ENCODE data around the gene NEDD9.
A peak's percentile ranks its signal among the peaks of the same experiment; 100 is the strongest.

NEDD9 gene

DNA sequence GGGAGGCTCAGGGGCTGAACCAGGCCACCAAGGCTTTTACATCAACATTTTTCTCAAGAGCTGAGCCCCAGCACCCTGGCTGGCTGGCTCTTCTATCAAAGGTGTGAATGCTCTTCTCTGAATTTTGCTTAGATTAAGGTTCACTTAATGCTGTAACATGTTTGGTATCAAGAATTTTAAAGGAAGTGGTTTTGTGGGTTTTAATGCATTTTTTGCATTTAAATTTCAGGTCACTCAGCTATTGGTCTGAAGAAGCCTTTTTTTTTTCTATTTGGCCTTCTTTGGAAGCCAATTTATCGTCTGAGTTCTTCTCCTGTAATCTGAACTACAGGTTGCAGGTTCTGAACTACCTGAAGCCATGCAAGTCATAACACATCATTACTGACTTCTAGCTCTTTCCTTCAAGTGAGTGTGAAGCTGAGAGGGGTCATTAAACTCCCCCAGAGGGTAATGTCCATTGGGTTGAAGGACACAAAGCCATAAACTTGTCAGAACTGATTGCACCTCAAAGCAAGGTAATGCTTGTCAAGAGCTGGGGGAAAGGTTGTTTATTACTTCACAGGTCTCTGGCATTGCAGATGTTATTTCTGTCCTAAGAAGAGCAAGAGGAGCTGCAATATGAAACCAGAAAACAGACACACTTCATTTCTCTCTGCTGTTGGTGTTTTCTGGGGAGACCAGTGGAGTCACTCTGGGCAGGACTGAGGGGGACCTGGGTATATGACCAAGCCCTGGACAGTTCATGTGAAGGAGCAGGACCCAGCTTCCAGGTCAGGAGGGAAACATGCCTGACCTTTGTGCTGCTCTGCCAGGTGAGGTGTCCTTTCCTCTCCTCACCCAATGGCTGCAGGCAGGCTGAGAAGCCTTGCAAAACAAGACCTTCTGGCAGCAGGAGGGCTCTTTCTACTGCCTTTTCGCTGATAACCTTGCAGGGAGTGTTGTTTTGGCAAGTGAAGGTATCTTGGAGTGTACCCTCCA lies 26.1 kb upstream of the NEDD9 start:
- DNase-seq: peak; percentile 12

- no peak for DNase-seq
Observed at GRCh38 chr6:11255610-11256009, 23.1 kb upstream of the NEDD9 start.

DNA sequence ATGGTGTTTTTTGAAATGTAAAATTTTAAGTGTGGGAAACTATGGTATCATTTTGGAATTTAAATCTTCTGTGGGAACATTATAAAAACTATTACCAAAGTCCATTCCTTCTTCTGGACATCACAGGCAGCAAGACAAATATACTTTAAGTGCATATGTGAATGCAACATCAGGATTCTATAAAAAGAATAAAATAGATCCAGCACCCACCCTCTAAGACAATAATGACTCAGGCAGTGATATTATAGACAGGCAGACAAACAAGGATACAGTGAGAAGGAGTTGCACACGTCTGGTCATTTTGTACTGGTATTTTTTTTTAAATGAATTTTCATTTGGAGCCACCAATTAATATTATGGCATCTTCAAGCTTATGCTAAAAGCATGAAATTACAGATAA lies 21.1 kb upstream of the NEDD9 start:
- DNase-seq: no peak

DNA sequence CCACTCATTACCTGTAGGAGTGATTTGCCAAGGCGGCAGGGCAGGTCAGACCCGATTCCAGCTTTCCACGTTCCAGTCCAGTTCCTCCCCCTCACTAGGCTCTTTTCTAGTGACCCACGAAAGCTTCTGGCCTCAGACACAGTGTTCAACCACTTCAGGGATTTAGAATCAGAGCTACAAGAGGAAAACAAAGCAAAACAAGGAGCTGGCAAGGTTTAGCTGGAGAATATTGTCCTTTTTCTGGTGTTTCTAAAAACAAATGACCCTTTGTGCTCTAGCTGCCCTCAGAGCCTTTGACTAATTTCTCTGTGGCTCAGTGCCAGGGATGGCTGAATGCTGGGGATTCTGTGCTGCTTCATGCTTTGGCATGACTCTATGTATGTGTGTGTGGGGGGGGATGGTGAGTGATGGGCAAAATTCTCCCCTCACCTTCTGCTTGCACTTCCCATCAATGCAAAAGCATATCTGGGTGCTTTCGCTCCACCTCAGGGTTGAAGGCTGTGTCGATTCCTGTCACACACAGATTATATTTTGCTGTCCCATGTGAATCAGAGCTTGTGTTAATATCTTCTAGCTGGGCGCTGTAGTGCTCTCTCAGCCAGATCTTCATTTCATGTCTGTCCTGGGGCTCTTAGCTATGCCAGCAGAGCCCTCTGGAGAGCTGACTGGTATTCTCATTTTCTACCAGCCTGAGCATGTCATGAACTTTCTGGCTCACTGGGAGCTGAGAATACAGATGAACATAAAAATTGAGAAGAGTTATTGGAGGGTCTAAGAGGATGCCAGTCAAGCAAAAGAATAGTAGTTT lies 19.3 kb upstream of the NEDD9 start:
- no peak for DNase-seq

DNA sequence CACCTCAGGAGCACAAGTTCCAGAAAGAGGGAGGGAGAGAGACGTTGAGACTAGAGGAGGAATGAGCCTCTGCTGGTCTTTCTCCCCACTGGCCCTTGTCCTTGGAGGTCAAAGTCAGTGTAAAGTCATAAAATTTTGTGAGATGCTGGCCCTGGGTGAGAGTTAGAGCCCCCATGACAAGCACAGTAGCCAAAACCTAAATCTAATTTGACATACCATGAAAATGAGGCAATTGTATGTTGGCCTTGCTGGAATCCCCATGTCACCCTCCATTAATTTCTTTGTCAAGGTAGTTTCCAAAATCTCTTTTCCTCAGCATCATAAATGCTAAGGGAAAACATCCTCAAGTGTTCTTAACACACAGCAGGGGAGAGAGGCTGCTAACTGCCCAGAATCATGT lies 17.6 kb upstream of the NEDD9 start:
- DNase-seq: no peak

GRCh38 chr6:11248974-11249761 lies 16.7 kb upstream of the NEDD9 start:
- DNase-seq: no peak

DNA sequence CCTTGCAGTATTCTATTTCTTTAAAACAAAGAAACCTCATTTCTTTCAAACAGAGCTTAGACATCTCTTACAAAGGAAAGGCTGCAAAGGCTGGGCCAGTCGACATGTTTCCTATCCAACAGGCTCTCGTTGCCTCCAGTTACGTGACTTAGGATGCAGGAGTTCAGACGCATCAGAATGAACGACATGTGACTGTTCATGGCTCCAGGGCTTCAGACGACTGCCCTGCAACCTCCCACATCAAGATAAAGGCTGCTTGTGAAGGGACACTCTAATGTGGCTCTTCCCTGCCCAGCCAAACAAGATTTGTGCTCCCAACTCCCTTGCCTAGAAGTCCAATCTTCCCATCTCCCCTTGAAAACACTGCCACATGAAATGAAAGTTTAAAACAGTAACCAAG lies 14.3 kb upstream of the NEDD9 start:
- DNase-seq: no peak

DNA sequence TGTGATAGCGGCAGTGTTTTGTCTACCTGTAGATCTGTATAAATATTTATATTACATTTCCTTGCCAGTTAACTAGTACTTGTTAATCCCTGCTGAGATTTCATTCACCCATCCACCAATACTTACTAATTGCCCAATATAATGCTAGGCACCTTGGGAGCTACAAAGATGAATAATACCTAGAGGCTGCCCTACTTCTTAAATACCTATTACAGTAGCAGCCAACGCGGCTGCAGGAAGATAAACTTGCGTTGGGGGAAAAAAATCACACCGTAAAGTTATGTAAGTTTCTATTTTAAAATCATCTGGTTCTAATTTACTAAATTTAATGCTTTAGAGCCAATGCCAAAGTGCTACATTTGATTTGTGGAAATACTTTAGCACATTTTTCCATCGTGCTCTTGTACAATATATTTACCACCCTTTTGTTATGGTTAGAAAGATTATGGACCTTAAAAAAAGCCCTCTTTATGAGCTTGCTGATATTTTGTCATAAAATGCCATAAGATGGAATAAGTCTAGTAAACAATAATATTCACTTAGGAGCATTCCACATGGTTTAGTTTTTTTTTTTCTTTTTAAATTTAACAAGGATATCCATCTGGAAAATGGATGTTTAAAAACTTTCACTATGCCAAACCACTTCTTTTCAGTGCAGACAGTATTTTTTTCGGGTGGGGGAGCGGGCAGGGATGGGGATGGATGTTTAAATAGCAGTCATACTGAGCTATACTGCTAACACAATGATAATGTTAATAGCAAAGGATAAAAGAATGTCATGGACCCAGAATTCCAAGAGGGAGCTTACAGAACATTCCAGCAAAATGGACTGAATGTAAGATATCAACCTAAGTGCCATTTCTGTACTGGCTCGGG lies 13.2 kb upstream of the NEDD9 start:
- DNase-seq: no peak

GRCh38 chr6:11244387-11245126 lies 12.1 kb upstream of the NEDD9 start:
- DNase-seq: no peak

DNA sequence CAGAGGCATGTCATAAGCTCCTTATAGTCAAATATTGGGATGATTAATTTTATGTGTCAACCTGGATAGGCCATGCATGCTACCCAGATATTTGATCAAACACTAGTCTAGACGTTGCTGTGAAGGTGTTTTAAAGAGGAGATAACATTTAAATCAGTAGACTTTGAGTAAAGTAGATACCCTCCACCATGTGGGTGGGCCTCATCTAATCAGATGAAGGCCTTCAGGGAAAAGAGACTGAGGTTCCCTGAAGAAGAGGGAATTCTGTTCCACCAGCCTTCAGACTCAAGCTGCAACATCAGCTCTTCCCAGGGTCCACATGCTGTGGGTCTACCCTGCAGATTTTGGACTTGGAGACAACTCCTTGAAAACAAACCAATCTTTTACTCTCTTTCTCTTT lies 11.4 kb upstream of the NEDD9 start:
- no peak for DNase-seq

DNA sequence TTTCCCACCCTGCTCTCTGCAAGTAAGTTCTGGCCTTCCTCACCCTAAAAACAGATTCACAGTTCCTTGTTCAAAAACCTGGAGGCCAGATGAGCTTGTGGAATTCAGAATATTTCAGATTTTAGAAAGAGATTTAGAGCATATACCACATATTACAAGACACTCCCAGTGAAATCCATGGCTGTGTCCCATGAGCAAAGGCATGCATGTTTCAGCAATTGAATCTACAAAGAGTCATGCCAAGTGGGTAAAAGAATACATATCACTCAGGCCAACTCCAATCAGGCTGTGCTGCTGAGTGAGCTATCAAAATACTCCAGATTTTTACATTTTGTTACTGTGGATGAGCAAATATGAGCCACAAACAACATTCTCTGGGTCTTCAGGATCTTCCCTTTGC lies 10.2 kb upstream of the NEDD9 start:
- no peak for DNase-seq

DNA sequence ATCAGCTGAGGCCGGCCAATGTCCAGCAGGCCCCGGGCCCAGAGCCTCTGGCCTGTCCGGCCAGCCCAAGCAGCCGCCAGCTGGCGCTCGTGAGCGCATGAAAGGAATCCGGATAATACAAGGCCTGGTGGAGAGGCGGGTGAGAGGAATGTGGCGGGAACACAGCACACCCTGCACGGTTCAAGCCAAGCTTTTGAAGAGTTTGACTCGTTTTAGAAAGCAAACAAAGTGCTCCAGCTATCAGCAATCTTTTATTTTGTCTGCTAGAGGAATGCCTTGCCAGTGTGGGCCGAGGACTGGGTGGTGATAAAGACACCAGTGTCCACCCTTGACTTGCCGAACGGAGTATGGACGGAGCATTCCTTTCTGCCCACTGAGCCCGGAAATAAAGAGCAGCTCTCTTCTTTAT lies 9.3 kb upstream of the NEDD9 start:
- no peak for DNase-seq

GRCh38 chr6:11241154-11241792 lies 8.8 kb upstream of the NEDD9 start:
- DNase-seq: no peak

- DNase-seq: no peak
Observed at GRCh38 chr6:11237956-11238355, 5.5 kb upstream of the NEDD9 start.

GRCh38 chr6:11237428-11237827 lies 5.0 kb upstream of the NEDD9 start:
- DNase-seq: no peak

- no peak for DNase-seq
Observed at GRCh38 chr6:11236915-11237314, 4.4 kb upstream of the NEDD9 start.

GRCh38 chr6:11236076-11236750 lies 3.7 kb upstream of the NEDD9 start:
- DNase-seq: no peak

- no peak for DNase-seq
Observed at GRCh38 chr6:11235062-11235461, 2.6 kb upstream of the NEDD9 start.

DNA sequence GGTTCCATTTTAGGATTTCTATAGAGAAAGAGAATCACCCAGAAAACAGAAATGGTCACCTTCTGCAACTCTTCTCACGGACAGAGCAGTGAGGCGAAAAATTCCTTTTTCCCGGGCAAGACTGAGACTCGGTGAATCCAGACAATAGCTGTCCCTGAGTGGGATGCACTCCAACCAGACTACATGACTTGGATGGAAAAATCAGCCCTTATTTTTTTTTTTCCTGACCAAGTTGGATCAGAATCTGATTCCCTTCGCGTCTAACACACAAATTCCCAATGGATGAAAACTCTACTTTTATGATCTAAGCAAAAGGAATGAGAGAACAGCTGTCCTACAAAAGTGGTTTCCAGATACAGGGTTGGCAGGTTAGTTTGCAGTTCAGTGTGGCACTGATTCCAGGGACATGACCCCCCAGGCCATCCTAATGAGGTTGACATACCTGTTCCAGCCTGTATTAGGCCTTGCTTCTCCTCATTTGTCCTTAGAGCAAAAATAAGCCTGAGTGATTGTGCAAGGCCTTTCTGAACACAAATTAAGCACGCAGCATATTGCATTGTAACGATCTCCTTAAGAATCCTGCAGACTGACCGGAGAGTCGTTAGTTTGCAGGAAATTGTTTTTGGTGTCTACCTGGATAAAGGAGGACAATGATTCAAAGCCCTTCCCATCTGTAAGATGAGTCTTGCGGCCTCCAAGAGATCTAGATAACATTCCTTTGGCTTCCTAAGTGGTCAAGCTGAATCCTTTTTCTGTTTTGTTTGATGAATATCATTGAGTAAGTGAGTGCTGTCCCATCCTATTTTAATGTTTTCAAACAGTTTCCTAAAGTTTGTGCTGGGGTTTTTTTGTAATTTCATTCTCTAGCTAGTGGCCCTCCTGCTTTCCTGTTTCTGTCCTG lies 1.5 kb upstream of the NEDD9 start:
- DNase-seq: no peak

Measured in GF-D8 (cell line).